Glomerular endothelial cell (primary cell): Measurements from ENCODE around the gene CMTM2. TPM values are rescaled to one million over a fixed set of nuclear protein-coding genes. Genes with fewer than 3 reads are reported as not detected.
"Not testable (repeated sequence)": the region's sequence is repeated elsewhere in the genome, so short reads cannot be mapped to it uniquely, and the experiment has no call there.

ENCODE experiments used
- DNase-seq: peaks from one replicate; pipeline ENCODE4 v3.0.0-alpha.2; 2011; ENCODE audit warnings: low read depth, low spot score; ENCODE audit errors: extremely low read depth
- total RNA-seq: library from RNA; depleted of rRNA; stranded (reverse); fragments of >200 nt; gene quantifications from 2 replicates; pipeline ENCODE4 v1.2.3, GENCODE V29; 2015

Gene CMTM2
- total RNA-seq, 1 donor from 2014 or later: not detected

- DNase-seq: no peak
These were observed 26.1 kb downstream of the CMTM2 start for GRCh38 chr16:66605177-66605978.

- no peak for DNase-seq
These were observed 26.9 kb downstream of the CMTM2 start for GRCh38 chr16:66605979-66606751.

GRCh38 chr16:66608241-66609138 is 29.2 kb downstream of the CMTM2 start:
- peak; percentile 33 for DNase-seq

GRCh38 chr16:66609139-66609510 is 29.9 kb downstream of the CMTM2 start:
- DNase-seq: no peak

GRCh38 chr16:66610111-66610820 is 31.0 kb downstream of the CMTM2 start:
- no peak for DNase-seq

- not testable (repeated sequence) for DNase-seq
These were observed 32.6 kb downstream of the CMTM2 start for GRCh38 chr16:66611911-66612310.

GRCh38 chr16:66612422-66612821 is 33.2 kb downstream of the CMTM2 start:
- no peak for DNase-seq

- DNase-seq: no peak
These were observed 35.0 kb downstream of the CMTM2 start for GRCh38 chr16:66614161-66614802.

GRCh38 chr16:66616169-66616568 is 36.9 kb downstream of the CMTM2 start:
- DNase-seq: no peak

GRCh38 chr16:66616592-66616991 is 37.3 kb downstream of the CMTM2 start:
- DNase-seq: no peak

GRCh38 chr16:66617010-66617434 is 37.8 kb downstream of the CMTM2 start:
- DNase-seq: no peak

- no peak for DNase-seq
These were observed 38.5 kb downstream of the CMTM2 start for GRCh38 chr16:66617728-66618127.

- peak; percentile 22 for DNase-seq
These were observed 39.5 kb downstream of the CMTM2 start for GRCh38 chr16:66618588-66619375.

GRCh38 chr16:66619534-66620428 is 40.5 kb downstream of the CMTM2 start:
- DNase-seq: no peak

- no peak for DNase-seq
These were observed 41.1 kb downstream of the CMTM2 start for GRCh38 chr16:66620429-66620795.

GRCh38 chr16:66621973-66622372 is 42.7 kb downstream of the CMTM2 start:
- no peak for DNase-seq

GRCh38 chr16:66622863-66623262 is 43.6 kb downstream of the CMTM2 start:
- DNase-seq: no peak

- DNase-seq: no peak
These were observed 44.5 kb downstream of the CMTM2 start for GRCh38 chr16:66623755-66624154.
